HG03432 (cell line): ENCODE results near the gene C12orf60.

Experiments
- ATAC-seq: cut with Tn5 transposase; IDR thresholded peaks from one replicate; pipeline ENCODE4 v1.9.1; 2021; ENCODE audit warnings: mild to moderate bottlenecking, moderate library complexity; ENCODE audit not compliant: unreplicated experiment

Gene C12orf60

DNA sequence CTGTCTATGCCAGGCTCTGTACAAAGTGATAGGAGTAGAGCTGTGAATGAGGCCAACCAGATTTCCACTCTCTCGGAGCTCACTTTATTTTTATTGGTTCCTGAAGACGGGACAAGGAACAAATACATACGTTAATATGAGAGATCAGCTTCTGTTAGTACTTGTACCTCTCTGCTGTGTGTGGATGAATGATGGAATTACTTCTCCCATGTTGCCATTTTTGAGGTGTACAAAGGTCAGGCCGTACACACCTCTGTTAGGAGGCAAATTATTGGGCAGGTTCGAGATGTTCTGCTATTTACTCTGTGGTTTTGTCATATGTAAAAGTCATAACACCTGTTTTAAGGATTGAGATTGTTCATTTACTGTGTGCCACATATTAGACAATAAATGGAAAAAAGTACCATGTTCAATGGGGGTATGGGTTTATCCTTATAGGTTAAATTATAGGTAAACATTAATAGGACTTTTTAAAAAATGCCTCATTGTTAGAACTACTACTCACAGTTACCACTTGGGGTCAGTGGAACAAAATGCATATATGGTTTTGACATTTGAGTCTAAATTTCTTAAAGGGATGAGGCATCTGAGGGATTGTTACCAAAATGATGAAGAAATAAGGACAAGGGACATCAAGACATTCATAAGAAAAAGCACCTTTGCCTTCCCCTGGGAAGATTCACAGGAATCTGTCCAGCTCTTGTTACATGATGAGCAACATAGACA lies 27.1 kb upstream of the C12orf60 start:
- no peak for ATAC-seq

DNA sequence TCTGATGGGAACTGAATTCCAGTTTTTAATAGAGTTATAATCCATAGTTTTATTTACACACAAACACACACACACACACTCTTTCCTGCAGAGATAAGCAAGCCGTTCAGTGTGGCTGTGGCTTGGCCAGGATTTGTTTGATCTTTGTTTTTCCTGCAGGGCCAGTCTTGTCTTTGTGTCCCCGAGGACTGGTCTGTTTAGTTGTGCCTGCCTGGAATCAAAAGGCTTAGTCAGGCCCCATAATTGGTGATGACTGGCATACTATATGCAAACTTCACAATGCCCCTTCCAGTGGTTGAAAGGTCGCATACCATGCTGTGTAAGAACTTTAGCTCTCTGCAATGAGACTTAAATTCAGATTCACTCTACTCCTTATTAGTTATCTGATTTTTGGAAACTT lies 26.2 kb upstream of the C12orf60 start:
- ATAC-seq, result no peak

DNA sequence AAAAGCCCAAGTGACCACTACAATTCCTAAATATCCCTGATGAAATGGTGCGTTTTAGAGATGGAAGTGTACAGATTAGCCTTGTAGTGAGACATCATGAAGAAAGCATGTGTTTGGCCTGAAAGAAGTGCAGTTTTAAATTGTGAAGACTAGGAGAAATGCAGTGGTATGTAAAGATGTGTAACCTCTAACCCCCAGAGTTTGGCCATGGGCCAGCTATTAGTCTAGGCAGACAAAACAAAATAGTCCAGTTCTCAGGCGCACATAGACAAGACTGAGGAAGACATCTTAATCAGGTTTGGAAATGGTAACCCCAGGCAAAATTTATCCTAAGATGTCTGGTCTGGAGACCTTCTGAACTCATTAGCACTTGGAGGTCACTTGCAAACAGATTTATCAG lies 23.6 kb upstream of the C12orf60 start:
- ATAC-seq, result no peak

DNA sequence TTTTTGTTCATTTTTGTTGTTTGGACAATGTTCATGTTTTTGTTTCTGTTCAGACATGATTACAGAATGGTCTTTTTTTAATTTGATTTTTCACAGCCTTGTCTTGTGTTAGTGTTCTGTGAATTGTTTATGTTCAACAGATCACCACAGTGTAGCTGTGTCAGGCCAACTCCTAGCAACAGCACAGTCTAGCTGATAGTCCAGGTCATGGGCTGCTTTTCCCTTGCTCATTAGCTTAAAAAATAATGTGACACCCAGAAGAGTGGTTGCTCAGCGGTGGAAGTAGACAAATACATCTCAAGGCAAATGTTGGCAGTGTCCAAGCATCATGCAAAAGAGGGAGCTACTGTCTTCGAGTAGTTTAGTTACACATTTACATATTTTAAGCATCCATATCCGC lies 22.6 kb upstream of the C12orf60 start:
- no peak for ATAC-seq

DNA sequence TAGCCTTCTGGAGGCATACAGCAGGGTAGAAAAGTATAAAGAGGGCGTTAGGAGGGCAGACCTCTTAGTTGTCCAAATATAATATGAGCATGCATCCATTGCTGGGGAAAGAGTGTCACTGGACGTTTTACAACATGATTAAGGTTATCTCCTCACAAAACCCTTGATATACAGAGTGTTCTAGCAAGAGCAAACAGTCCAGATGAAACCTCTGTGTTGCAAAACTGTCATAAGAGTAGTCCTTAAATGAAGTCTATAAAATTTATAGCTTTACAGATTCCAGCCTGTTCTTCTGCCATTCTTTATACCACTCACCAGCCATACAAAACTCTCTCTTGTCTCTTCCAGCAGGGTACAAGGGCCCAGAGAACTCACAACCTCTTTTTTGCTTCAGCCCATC lies 21.9 kb upstream of the C12orf60 start:
- no peak for ATAC-seq

DNA sequence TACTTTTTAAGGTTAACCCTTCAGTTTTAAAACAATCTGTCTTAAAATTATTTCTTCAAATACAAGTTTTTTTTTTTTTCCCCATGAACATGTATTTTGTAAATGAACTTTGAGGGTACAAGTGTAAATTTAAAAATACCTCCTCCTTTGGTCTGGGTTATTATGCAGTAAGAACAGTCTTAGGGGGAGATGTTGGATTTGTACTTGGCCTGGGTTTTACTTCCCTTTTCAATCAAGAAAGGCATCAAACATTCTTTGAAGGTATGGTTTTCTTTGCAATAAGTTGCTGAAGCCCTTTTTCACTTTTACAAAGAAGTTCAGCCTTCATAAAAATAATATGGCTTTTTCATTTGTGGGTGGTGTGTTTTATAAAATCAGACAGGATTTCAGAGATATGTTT lies 20.7 kb upstream of the C12orf60 start:
- peak; percentile 64 for ATAC-seq

DNA sequence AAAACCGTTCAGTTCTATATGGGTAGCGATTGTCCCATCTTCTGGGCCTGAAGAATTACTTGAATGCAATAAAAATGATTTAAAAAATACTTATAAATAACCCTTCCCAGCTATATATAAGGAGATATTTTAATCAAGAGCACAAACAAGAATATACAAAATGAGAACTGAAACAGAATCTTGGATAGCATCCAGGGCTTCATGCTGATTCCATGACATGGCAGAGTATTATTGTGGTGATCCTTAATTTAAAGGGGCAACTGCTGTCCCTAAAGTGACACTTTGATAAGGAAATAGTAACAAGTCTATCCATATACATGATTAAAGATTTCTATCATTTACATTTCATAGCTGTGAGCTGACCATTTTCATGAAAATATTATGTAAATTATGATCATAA lies 19.0 kb upstream of the C12orf60 start:
- ATAC-seq, result no peak

DNA sequence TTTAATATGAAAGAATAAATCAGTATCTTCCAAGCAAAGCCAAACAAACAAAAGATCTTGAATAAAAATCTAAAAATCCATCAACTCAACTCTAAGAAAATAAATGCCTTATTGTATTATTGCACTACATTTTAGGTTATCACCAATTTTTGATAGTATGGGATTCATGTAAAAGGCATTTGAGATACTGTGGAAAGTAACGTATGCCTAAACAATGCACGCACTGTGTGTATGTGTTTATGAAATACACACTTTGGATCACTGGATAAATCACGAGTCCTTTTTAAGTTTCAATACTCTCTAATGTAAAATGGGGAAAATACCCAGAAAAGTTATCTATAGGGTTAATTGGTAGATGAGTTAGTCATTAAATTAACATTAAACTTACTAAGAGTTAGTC lies 17.9 kb upstream of the C12orf60 start:
- ATAC-seq, result no peak

DNA sequence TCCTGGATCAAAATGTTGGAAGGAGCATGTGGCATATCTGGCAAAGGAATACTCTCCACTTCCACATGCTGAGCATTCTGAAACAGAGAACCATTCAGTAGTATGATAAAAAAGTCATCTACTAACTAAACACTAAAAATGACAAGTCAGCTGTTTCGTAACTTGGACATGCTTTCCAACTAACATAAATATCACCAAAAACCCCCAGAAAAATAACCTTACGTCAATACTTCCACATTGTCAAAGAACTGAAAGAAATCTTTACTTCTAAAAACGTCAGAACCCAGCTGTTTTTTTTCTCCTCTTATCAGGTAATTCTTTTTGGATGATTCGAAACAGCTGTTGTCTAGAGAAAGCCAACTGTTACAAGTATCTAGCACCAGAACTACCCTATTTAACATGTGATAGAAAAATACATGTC lies 8.4 kb upstream of the C12orf60 start:
- ATAC-seq, result no peak

DNA sequence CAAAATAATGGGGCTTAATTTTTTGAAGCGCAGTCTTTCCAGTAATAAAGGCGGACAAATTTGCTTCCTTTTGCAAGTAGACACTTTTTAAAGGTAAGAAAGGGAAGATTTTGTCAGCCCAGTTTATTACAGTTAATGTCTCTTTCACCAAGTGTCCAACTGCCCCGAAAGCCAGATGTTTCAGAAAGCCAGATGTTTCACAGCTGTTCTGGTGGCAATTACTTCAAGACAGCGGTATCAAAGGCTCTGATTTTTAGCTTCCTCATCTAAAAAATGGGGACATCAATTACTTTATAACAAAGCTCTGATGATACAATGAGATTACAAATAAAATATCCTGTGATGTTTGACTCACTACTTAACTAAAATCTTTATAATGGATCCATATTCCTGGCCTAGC lies 1.2 kb upstream of the C12orf60 start:
- ATAC-seq, result no peak

DNA sequence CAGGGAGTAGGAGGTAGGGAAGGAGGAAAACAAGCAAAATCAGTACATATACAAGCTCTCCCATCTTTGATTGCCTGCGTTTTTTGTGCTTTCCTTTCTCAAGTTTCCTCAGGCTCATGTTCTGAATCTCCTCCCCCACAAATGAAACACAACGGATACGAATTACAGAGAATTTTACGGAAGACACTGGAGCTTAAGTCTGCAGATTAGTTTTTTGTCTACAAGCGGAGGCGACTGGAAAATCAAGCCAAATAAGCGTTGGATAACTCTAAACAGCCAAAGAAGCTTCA lies 804 bp upstream of the C12orf60 start:
- no peak for ATAC-seq

DNA sequence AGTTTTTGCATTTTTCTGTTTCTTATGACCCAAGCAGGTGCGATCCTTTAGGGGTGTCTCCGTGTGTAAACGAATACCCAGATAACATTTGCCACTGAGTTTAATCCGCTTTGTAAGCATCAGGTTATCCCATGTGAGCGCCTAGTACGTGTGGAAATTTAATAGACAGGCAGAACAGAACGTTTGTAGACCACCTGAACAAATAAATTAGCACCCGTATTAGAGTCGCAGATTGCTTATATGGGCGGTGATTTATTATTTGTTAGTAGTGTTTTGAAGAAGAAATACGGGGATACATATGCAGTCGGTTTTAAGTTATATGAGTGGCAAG lies 325 bp downstream of the C12orf60 start:
- peak; percentile 21 for ATAC-seq

DNA sequence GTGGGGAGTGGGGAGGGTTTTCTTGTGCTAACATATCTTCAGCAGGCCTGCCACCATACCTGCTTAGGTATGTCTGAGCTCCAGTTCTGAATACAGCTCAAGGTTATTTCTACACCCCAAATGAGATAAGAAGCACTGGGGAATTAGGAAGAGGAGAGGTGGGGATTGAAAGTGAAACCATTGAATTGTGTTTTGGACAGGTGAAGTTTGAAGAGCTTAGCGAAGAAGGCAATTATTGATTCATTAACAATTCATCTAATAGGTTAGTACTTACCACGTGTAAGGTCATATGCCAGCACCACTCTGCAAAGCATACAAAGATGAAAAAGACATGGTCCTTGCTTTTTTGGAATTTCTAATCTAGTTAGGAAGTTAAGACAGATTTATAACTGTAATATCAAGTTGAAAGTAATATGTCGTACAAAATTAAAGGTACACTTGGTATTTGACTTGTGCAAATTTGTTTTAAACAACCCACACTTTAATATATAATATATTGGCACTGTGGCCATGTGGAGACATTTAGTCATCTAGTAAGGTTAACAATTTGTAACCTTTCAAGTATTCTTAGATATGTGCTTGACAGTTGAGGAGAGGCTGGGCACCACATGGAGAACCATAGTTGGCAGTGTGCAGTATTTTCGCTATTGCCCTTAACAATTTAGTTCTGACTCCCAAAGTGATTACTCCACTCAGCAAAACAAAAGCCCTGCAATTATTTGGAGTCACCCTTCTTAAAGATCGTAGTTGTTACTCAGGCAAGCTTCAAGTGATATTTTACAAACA lies 6.9 kb downstream of the C12orf60 start:
- ATAC-seq, result no peak

DNA sequence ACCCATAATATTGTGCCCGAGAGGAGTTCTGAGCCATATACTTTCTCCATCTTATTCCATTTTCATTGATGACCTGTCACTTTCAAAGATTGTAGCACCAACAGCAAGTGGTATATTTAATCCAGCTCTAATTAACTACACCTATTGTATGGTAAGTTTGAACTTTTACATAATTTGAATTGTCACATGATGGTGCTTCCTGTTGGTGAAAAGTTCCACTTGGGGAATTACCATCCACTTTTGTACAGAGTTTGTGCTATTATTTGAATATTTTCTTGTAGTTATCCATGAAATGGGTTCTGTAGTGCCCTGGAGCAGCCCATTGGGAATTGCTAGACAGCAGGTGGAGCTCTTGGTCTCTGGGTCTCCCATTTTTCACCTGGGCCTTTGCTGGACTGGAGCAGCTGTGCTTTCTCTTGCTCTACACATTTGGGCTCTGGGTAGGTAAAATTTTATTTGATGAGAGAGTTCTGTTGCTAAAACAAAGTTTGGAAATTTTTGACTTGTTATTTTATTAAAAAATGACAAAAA lies 7.5 kb downstream of the C12orf60 start:
- ATAC-seq, result no peak

DNA sequence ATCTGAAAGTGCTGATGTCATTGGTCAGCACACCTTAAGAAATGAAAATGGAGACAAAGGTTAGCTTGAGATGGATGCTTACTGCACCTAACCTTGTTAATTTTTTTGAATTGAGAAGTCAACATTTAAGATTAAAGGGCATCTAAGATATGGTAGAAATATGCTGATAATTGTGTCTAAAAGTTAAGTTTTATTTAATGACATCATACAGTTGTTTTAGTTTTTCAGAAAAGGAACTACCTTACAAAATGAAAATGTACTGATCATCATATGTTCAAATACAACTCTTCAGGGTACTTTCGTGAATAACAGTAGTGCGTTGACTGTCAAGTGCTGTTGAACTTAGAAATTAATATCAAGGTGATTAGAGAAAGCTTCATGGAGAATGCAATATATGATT lies 8.0 kb downstream of the C12orf60 start:
- no peak for ATAC-seq

DNA sequence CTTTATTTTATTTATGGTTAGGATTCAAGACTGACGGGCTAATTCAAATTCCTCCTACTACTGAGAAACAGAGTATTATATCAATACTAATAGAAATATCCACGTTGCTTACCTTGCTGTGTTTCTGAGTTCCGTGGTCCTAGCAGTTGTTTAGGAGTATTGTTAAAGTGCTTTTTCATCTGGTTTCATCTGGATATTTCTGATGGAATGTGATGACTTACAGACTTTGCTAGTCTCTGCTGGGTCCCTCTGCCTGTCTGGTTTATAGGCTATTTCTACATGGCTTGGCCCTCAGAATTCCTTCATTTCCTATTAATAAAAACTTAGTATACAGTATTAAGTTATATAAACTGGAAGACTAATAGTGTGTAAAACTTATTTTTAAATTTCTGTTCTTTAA lies 10.5 kb downstream of the C12orf60 start, which contains the start of gene SMCO3:
Gene SMCO3 (minus strand): TSS at position 169 of the 400 bp plus-strand sequence. CDS start 7,502 bp downstream, outside the sequence.
- ATAC-seq, result no peak

DNA sequence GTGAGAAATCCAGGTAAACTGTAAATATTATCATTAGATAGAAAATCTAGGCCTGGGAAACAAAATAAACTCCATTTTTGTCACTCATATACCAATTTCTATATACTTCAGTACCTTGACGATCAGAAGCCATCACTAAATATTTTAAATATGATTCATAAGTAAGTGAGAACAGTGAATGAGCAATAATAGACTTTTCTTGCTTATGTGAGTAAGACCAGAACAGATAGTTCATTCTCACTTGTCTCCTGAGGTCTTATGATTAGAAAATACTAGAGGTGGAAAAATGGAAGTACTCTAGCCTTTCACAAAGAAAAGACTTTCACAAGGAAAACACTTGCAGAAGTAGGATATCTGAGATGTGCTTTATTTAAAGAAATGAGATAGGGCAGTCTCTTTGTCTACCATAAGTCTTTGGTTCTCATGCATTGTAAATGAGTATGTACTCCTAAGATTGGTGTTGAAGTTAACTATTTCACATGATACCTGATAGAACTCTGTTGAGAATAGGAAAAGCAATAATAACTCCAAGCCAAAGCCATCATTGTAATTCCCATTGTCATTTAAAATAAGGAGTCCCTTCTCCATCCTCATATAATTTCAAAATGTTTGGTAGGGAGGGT lies 20.7 kb downstream of the C12orf60 start:
- ATAC-seq, result no peak

DNA sequence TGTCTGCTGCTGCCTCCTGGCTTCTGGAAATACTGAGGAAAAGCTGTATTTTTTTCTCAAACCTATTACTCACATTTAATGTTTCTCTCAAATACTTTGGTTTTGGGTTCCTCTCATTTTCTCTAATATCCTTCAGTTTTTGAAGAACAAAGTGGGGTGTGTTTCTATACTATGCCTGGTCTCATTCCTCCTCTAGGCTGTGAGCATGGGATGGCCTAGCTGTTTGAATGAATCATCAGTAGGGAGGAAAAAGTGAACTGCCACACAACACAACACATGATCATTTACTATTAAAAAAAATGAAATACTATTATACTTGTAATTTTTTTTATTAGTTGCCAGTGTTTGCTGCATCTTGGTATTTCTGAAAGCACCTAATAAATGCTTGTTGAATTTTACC lies 21.8 kb downstream of the C12orf60 start:
- ATAC-seq, result no peak

DNA sequence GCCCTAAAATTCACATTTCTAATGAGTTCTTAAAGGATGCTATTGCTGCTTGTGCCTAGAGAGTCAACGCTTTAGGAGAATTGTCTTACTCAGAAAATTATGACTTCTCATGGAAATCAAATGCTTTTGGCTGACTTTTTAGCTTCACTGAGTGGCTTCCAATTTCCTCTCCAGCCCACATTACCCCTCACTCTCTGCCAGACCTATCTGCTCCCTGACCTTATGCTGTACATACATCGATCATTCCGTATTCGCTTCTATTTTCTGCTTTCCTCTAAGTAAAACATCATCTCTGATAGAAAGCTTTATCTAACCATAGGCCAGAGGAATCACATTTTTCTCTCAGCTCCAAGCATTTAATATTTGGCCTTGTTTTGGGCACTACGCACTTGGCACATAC lies 23.0 kb downstream of the C12orf60 start:
- ATAC-seq, result no peak

DNA sequence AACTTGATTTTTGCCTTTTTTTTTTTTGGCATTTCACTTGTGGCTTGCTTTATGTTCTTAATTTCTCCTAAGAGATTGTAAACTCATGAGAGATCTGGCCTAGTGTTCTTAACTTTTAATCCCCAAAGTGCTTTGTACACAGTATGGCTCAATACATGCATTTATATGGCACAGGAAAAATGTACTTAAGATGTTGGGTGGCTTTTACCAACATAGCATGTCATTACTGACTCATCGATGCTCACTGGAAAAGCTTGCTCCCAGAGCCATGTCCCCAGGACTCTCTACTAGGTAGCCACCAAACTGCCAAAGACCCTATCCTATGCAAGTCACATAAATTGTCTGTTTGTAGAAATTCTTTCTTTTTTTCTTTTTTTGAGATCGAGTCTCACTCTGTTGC lies 23.6 kb downstream of the C12orf60 start:
- no peak for ATAC-seq

DNA sequence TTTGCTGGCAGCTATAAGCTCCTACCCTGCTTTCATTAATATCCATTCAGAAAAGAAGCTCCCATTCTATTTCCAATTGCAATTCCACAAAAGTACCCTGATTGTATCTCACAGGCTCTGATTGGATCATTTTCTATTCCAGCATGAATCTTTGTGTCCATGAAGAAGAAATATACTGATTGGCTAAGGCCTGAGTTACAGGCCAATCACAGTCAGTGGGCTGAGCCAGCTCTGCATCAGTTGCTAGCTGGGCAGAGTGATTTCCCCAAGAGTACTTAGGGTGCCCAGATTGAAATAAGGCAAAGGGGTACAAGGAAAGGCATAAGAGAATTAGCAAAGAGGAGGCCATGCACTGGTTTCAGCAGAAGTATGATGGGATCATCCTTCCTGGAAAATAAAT lies 25.4 kb downstream of the C12orf60 start:
- ATAC-seq, result peak; percentile 68

DNA sequence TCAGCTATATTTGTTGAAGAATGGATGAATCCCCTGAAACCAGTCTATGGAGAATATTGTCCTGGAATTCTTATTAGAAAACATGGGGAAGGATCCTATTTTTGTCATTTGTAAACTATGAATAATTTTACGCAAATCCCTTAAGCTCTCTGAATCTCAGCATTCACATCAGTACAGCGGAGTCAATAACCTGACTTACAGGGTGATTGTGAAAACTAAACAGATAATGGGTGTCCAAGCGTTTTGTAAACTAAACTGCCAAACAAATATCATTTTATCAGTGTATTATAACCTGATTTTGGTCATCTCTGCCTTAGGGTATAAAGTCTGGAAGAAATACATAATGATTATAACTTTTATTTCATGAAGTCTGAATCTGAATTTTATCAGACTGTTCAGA lies 29.9 kb downstream of the C12orf60 start:
- no peak for ATAC-seq
